Measurements from ENCODE around the gene MSH5. TPM values are rescaled to one million over a fixed set of nuclear protein-coding genes. Genes with fewer than 3 reads are reported as not detected.
A peak's percentile ranks its signal among the peaks of the same experiment; 100 is the strongest.

MSH5 gene
- polyA plus RNA-seq, 1 donor from 2014 or later = 7.8 TPM

- H3K9ac ChIP-seq (ENCODE audit: low read length) = no peak overlapping the region
These were observed 6.1 kb upstream of the MSH5 start for GRCh38 chr6:31733734-31734133.

GRCh38 chr6:31734247-31734820 is 5.5 kb upstream of the MSH5 start:
- TF ChIP-seq, protein P1, sequence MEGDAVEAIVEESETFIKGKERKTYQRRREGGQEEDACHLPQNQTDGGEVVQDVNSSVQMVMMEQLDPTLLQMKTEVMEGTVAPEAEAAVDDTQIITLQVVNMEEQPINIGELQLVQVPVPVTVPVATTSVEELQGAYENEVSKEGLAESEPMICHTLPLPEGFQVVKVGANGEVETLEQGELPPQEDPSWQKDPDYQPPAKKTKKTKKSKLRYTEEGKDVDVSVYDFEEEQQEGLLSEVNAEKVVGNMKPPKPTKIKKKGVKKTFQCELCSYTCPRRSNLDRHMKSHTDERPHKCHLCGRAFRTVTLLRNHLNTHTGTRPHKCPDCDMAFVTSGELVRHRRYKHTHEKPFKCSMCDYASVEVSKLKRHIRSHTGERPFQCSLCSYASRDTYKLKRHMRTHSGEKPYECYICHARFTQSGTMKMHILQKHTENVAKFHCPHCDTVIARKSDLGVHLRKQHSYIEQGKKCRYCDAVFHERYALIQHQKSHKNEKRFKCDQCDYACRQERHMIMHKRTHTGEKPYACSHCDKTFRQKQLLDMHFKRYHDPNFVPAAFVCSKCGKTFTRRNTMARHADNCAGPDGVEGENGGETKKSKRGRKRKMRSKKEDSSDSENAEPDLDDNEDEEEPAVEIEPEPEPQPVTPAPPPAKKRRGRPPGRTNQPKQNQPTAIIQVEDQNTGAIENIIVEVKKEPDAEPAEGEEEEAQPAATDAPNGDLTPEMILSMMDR (IDR thresholded peaks at IDR 0.05; ENCODE audit: poor library complexity, severe bottlenecking) = no peak
- TF ChIP-seq POLR2AphosphoS5 (IDR thresholded peaks at IDR 0.05) = no peak
- TF ChIP-seq SMC3 (conservative IDR thresholded peaks at IDR 0.05; ENCODE audit: poor library complexity) = no peak
- Histone ChIP-seq H2AFZ (ENCODE audit: low read depth, low read length) (peak overlapping the region; percentile 65), H3K27ac (ENCODE audit: low read length) (no peak overlapping the region), H3K4me3 (ENCODE audit: low read length) (peak overlapping the region; percentile 52), H3K36me3 (ENCODE audit: insufficient read depth, low read length) (no peaks in the 10 kb centered on the region), H3K9ac (ENCODE audit: low read length) (peak overlapping the region; percentile 49), H3K4me2 (ENCODE audit: low read length) (no peak overlapping the region), H3K27me3 (ENCODE audit: insufficient read depth, low read depth, low read length) (no peaks in the 10 kb centered on the region), H3K9me2 (ENCODE audit: insufficient read depth, low read length) (no peaks in the 10 kb centered on the region), H3K79me2 (replicated peaks; ENCODE audit: insufficient read depth, low read length) (peaks cover 17% of the 10 kb centered on the region), H4K20me1 (ENCODE audit: insufficient read depth) (no peaks in the 10 kb centered on the region), H3F3A (ENCODE audit: insufficient read depth, low read length, poor library complexity, severe bottlenecking) (no peaks in the 10 kb centered on the region), H3K9me3 (ENCODE audit: low read length) (no peaks in the 10 kb centered on the region)

More at GRCh38 chr6:31733734-31734133, 6.1 kb upstream of the MSH5 start:
- Histone ChIP-seq H3K9me2 (ENCODE audit: insufficient read depth, low read length) (no peaks in the 10 kb centered on the region), H3F3A (ENCODE audit: insufficient read depth, low read length, poor library complexity, severe bottlenecking) (no peaks in the 10 kb centered on the region), H3K4me2 (ENCODE audit: low read length) (no peak overlapping the region), H4K20me1 (ENCODE audit: insufficient read depth) (no peaks in the 10 kb centered on the region), H3K4me3 (ENCODE audit: low read length) (no peak overlapping the region), H3K27me3 (ENCODE audit: insufficient read depth, low read depth, low read length) (no peaks in the 10 kb centered on the region), H3K79me2 (replicated peaks; ENCODE audit: insufficient read depth, low read length) (peaks cover 23% of the 10 kb centered on the region), H3K9me3 (ENCODE audit: low read length) (no peaks in the 10 kb centered on the region), H3K36me3 (ENCODE audit: insufficient read depth, low read length) (no peaks in the 10 kb centered on the region), H2AFZ (ENCODE audit: low read depth, low read length) (no peak overlapping the region), H3K27ac (ENCODE audit: low read length) (no peak overlapping the region)
- TF ChIP-seq SMC3 (conservative IDR thresholded peaks at IDR 0.05; ENCODE audit: poor library complexity) (no peak), EZH2 (IDR thresholded peaks at IDR 0.05; ENCODE audit: borderline replicate concordance, insufficient read depth, low read length, poor library complexity, severe bottlenecking) (no peak), RAD21 (conservative IDR thresholded peaks at IDR 0.05) (no peak), POLR2AphosphoS5 (IDR thresholded peaks at IDR 0.05) (no peak), EP300 (conservative IDR thresholded peaks at IDR 0.05; ENCODE audit: poor library complexity, severe bottlenecking) (no peak), MXI1 (conservative IDR thresholded peaks at IDR 0.05; ENCODE audit: poor library complexity, severe bottlenecking) (no peak), TAF1 (IDR thresholded peaks at IDR 0.05; ENCODE audit: low read depth) (no peak)
- TF ChIP-seq, protein P1 (IDR thresholded peaks at IDR 0.05; ENCODE audit: poor library complexity, severe bottlenecking) = no peak
- TF ChIP-seq, protein P2, sequence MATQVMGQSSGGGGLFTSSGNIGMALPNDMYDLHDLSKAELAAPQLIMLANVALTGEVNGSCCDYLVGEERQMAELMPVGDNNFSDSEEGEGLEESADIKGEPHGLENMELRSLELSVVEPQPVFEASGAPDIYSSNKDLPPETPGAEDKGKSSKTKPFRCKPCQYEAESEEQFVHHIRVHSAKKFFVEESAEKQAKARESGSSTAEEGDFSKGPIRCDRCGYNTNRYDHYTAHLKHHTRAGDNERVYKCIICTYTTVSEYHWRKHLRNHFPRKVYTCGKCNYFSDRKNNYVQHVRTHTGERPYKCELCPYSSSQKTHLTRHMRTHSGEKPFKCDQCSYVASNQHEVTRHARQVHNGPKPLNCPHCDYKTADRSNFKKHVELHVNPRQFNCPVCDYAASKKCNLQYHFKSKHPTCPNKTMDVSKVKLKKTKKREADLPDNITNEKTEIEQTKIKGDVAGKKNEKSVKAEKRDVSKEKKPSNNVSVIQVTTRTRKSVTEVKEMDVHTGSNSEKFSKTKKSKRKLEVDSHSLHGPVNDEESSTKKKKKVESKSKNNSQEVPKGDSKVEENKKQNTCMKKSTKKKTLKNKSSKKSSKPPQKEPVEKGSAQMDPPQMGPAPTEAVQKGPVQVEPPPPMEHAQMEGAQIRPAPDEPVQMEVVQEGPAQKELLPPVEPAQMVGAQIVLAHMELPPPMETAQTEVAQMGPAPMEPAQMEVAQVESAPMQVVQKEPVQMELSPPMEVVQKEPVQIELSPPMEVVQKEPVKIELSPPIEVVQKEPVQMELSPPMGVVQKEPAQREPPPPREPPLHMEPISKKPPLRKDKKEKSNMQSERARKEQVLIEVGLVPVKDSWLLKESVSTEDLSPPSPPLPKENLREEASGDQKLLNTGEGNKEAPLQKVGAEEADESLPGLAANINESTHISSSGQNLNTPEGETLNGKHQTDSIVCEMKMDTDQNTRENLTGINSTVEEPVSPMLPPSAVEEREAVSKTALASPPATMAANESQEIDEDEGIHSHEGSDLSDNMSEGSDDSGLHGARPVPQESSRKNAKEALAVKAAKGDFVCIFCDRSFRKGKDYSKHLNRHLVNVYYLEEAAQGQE (IDR thresholded peaks at IDR 0.05; ENCODE audit: borderline replicate concordance) = no peak

All from neural cell (in vitro differentiated cells).